ENCODE results near the gene PADI3. TPM values are rescaled to one million over a fixed set of nuclear protein-coding genes. Genes with fewer than 3 reads are reported as not detected.

PADI3 gene
- total and polyA plus RNA-seq, 2 experiments from 2014 or later = 0.37 to 0.80 TPM

- TF ChIP-seq EZH2 (IDR thresholded peaks at IDR 0.05; ENCODE audit: low read depth, unreplicated experiment) (no peak), NANOG (IDR thresholded peaks at IDR 0.05; ENCODE audit: borderline replicate concordance) (no peak), ZNF462 (CRISPR knock-in tag; IDR thresholded peaks at IDR 0.05) (no peak), CREB1 (CRISPR knock-in tag; IDR thresholded peaks at IDR 0.05; ENCODE audit: low read depth) (no peak), CTCF (conservative IDR thresholded peaks at IDR 0.05; ENCODE audit: low read depth in 2 of 2) (no peak), EZH2phosphoT487 (IDR thresholded peaks at IDR 0.05; ENCODE audit: unreplicated experiment) (no peak), REST (IDR thresholded peaks at IDR 0.05; ENCODE audit: unreplicated experiment) (no peak)
- peaks cover 5% of the 10 kb centered on the region for H3K4me1 Mint-ChIP-seq
- H3K36me3 Mint-ChIP-seq (ENCODE audit: low read depth) = no peaks in the 10 kb centered on the region
- Histone ChIP-seq H3K4me2 (no peak overlapping the region), H3K9me2 (ENCODE audit: insufficient read depth) (no peaks in the 10 kb centered on the region), H3K4me3 (no peak overlapping the region), H3K4me1 (ENCODE audit: insufficient read depth) (0 out of 2 replicates have a peak, but pooled peaks cover 6% of the 10 kb centered on the region), H3K79me2 (replicated peaks; ENCODE audit: insufficient read depth) (no peaks in the 10 kb centered on the region), H4K20me1 (replicated peaks; ENCODE audit: insufficient read depth) (no peaks in the 10 kb centered on the region), H2AFZ (no peak overlapping the region), H3K27me3 (ENCODE audit: insufficient read depth) (no peaks in the 10 kb centered on the region), H3K36me3 (ENCODE audit: insufficient read depth) (no peaks in the 10 kb centered on the region), H3F3A (replicated peaks; ENCODE audit: low read depth) (no peaks in the 10 kb centered on the region), H3K27ac (ENCODE audit: low read depth) (no peak overlapping the region)
- H3K27me3 Mint-ChIP-seq (ENCODE audit: insufficient read depth, low read depth, poor library complexity) = peaks cover 30% of the 10 kb centered on the region
- DNase-seq (ENCODE audit: low spot score) = no peak
- H3K4me3 Mint-ChIP-seq = no peak overlapping the region
- H3K27ac Mint-ChIP-seq = no peak overlapping the region
- ATAC-seq = no peak
- H3K9me3 Mint-ChIP-seq = no peaks in the 10 kb centered on the region
These were observed 14.5 kb upstream of the PADI3 start for GRCh38 chr1:17234405-17234804.

All from GM23338 (cell line).